Measurements from ENCODE around the gene C3AR1.
A peak's percentile ranks its signal among the peaks of the same experiment; 100 is the strongest.
"Not testable (repeated sequence)": the region's sequence is repeated elsewhere in the genome, so short reads cannot be mapped to it uniquely, and the experiment has no call there.

Gene C3AR1

DNA sequence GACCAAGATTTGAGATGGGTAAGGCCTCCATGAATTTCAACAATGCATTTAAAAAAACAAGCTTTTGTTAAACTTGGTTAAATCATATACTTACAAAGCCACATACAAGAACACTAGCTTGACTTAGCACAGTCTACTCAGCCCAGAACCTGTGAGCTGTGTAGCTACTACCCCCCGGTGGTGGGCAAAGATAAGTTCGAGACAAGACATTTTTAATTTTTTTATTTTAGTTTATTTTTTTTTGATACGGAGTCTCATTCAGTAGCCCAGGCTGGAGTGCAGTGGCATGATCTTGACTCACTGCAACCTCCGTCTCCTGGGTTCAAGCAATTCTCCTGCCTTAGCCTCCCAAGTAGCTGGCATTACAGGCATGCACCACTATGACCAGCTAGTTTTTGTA, 12.2 kb upstream of the C3AR1 start:
- DNase-seq (ENCODE audit: extremely low spot score), result peak; percentile 32
- TF ChIP-seq, protein P1, sequence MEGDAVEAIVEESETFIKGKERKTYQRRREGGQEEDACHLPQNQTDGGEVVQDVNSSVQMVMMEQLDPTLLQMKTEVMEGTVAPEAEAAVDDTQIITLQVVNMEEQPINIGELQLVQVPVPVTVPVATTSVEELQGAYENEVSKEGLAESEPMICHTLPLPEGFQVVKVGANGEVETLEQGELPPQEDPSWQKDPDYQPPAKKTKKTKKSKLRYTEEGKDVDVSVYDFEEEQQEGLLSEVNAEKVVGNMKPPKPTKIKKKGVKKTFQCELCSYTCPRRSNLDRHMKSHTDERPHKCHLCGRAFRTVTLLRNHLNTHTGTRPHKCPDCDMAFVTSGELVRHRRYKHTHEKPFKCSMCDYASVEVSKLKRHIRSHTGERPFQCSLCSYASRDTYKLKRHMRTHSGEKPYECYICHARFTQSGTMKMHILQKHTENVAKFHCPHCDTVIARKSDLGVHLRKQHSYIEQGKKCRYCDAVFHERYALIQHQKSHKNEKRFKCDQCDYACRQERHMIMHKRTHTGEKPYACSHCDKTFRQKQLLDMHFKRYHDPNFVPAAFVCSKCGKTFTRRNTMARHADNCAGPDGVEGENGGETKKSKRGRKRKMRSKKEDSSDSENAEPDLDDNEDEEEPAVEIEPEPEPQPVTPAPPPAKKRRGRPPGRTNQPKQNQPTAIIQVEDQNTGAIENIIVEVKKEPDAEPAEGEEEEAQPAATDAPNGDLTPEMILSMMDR (IDR thresholded peaks at IDR 0.05; ENCODE audit: control extremely low read depth, extremely low read depth, low read depth, missing control alignments), result peak; percentile 26
- ChIA-PET POLR2A (no interaction called here), CTCF (interaction anchor here (0.6 to 5.6 kb wide), 16 partner anchors 8 to 216 kb away, joined by 3 to 34 read pairs (median 5); partner anchors contain the start of gene C3AR1)

DNA sequence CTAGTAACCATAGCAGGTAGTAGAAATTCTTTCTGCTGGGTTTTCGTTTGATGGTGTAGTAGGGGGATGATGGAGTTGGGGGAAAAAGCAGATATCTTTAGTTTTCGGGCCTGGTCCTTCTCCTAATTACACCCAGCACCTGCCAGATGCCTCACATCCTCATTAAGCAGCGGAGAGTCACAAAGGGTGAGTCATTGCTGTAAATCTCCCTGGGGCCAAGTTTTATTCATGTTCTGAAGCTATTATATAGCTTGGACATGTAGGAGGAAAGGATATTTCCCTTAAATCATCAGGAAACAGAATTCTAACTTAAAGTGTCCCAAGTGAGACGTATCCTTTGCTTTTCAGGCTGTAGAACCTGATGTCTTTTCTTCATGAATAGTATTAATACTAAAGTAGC, 11.0 kb upstream of the C3AR1 start:
- no peak for DNase-seq (ENCODE audit: extremely low spot score)
- TF ChIP-seq, protein P1 (IDR thresholded peaks at IDR 0.05; ENCODE audit: control extremely low read depth, extremely low read depth, low read depth, missing control alignments), result no peak
- ChIA-PET CTCF (interaction anchor here (1.2 to 5.6 kb wide), 9 partner anchors 10 to 42 kb away, joined by 3 to 34 read pairs (median 5); no protein-coding TSS in a partner anchor), POLR2A (no interaction called here)

DNA sequence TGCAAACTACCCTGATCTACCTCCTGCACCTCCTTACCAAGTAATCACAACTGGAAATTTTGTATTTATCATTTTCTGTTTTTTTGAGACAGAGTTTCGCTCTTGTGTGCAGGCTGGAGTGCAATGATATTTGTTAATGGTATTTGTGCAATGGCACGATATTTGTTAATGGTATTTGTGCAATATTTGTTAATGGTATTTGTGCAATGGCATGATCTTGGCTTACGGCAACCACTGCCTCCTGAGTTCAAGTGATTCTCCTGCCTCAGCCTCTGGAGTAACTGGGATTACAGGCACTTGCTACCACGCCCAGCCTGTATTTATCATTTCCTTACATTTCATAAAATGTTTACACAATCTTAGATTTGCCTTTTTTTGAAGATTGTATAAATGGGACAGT, 10.2 kb upstream of the C3AR1 start:
- ChIA-PET POLR2A (no interaction called here), CTCF (interaction anchor here (1.5 to 5.6 kb wide), 4 partner anchors 10 to 37 kb away, joined by 4 to 34 read pairs (median 12); no protein-coding TSS in a partner anchor)
- no peak for DNase-seq (ENCODE audit: extremely low spot score)
- TF ChIP-seq, protein P1 (IDR thresholded peaks at IDR 0.05; ENCODE audit: control extremely low read depth, extremely low read depth, low read depth, missing control alignments), result no peak

DNA sequence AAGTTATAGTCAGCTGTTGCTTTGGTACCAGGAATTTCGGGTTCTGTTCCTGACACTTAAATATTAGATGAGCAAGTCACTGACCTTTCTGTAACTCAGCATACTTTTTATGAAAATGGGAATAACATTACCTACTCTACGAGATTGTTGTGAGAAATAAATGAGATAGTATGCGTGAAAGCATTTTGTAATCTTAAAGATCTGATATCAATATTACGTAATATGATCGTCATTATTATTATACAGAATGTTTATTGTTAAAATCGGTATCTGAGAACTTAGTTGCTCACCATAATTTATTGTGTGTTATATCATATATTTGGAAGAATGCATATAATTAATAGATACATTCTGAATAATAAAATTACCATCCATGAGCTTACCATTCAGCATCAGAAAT, 9.8 kb upstream of the C3AR1 start:
- no peak for DNase-seq (ENCODE audit: extremely low spot score)
- TF ChIP-seq, protein P1 (IDR thresholded peaks at IDR 0.05; ENCODE audit: control extremely low read depth, extremely low read depth, low read depth, missing control alignments), result no peak
- POLR2A ChIA-PET, result no interaction called here
- CTCF ChIA-PET, result interaction anchor here (5.6 kb wide), 1 partner anchor 31 kb away, joined by 34 read pairs; no protein-coding TSS in a partner anchor

DNA sequence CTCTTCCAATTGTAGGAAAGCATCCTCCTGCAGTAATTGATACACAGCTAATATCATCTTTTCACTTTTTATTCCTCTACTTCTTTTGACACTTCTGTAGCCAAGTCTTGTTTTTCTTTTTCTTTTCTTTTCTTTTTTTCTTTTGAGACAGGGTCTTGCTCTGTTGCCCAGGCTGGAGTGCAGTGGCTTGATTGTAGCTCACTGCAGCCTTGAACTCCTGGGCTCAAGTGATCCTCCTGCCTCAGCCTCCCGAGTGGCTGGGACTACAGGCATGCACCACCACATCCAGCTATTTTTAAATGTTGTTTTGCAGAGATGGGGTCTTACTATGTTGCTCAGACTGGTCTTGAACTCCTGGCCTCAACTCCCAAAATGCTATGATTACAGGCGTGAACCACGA, 5.7 kb upstream of the C3AR1 start:
- CTCF ChIA-PET, result interaction anchor here (1.1 kb wide), 2 partner anchors 25 to 38 kb away, joined by 3 to 4 read pairs; no protein-coding TSS in a partner anchor
- POLR2A ChIA-PET; DNase-seq (ENCODE audit: extremely low spot score): not testable (repeated sequence)

DNA sequence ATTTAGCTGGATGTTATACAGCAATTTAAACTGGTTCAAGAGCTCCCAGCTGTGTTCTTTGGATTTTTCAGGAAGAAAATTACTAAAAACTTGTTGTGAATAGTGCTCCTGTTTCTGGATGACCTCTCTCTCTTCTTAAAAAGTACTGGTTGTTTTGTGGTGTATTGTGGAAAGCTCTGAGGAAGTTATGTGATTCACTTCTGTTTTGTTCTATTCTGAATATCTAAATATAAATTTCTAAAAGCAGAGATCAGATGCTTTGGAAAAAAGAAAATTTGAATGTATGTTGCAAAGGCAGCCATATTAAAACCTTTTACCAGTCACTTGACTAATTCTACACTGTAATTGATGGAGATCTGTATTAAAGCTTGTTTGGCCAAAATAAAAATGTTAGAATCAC, 3.4 kb upstream of the C3AR1 start:
- ChIA-PET POLR2A (no interaction called here), CTCF (interaction anchor here (1.0 to 2.0 kb wide), 3 partner anchors 9 to 24 kb away, joined by 3 to 7 read pairs (median 3); no protein-coding TSS in a partner anchor)

DNA sequence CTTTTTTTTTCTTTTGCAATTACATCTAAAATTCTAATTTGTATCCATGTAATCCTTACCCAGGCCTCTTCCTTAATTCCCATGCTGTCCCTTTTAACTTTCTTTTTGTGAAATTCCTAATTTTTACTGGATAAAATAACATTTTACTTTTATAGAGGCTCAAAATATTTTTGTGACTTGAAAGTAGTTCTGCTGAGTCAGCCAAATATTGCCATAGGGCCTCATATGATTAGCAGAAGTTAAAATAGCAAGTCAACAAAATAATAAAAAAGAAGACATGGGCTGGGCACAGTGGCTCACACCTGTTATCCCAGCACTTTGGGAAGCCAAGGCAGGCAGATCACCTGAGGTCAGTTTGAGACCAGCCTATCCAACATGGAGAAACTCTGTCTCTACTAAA, 2.0 kb downstream of the C3AR1 start:
- POLR2A ChIA-PET, result no interaction called here
- CTCF ChIA-PET, result no interaction called here
- no peak for DNase-seq (ENCODE audit: extremely low spot score)
- TF ChIP-seq, protein P1 (IDR thresholded peaks at IDR 0.05; ENCODE audit: control extremely low read depth, extremely low read depth, low read depth, missing control alignments), result no peak

More for the DNA sequence above, 3.4 kb upstream of the C3AR1 start:
- no peak for DNase-seq (ENCODE audit: extremely low spot score)
- TF ChIP-seq, protein P1 (IDR thresholded peaks at IDR 0.05; ENCODE audit: control extremely low read depth, extremely low read depth, low read depth, missing control alignments), result no peak
